Measurements from ENCODE around the gene DRG2. TPM values are rescaled to one million over a fixed set of nuclear protein-coding genes. Genes with fewer than 3 reads are reported as not detected.

Gene DRG2
- total RNA-seq, 1 experiment from 2014 or later: 52.0 TPM

GRCh38 chr17:18084256-18084655 lies 3.5 kb upstream of the DRG2 start:
- Histone ChIP-seq H2BK5ac (ENCODE audit: insufficient read length, low read length) (no peak overlapping the region), H4K91ac (ENCODE audit: insufficient read length, low read depth, low read length) (no peak overlapping the region), H4K5ac (ENCODE audit: insufficient read length, low read depth, low read length) (no peak overlapping the region), H2BK120ac (ENCODE audit: low read depth, low read length, poor library complexity, severe bottlenecking) (no peak overlapping the region), H3K4me1 (ENCODE audit: insufficient read depth, low read length) (no peaks in the 10 kb centered on the region), H3K9ac (ENCODE audit: extremely low read depth, insufficient read length, low read length) (no peak overlapping the region), H3K14ac (ENCODE audit: insufficient read depth, low read length) (no peak overlapping the region), H4K8ac (replicated peaks; ENCODE audit: insufficient read length, low read depth, low read length) (no peak overlapping the region), H3T11ph (ENCODE audit: low read length) (no peak overlapping the region), H3K9me3 (ENCODE audit: control insufficient read depth, low read depth, low read length) (no peaks in the 10 kb centered on the region), H4K20me1 (ENCODE audit: control insufficient read depth, insufficient read depth, insufficient read length) (no peaks in the 10 kb centered on the region), H2BK20ac (ENCODE audit: low read depth, low read length, poor library complexity, severe bottlenecking) (no peak overlapping the region), H2BK12ac (ENCODE audit: insufficient read length, low read depth, low read length) (no peak overlapping the region), H3K23ac (ENCODE audit: insufficient read length, low read depth, low read length) (no peak overlapping the region), H2BK15ac (ENCODE audit: low read depth, low read length) (no peak overlapping the region), H2AFZ (ENCODE audit: low read length) (no peak overlapping the region), H3K23me2 (ENCODE audit: insufficient read length, low read depth, low read length, poor library complexity, severe bottlenecking) (peaks cover 7% of the 10 kb centered on the region), H3K4ac (ENCODE audit: low read depth, low read length) (no peak overlapping the region), H3K79me1 (ENCODE audit: insufficient read depth, low read depth, low read length, poor library complexity, severe bottlenecking) (no peaks in the 10 kb centered on the region), H2AK5ac (ENCODE audit: insufficient read length, low read length) (no peak overlapping the region), H3K27ac (ENCODE audit: insufficient read length, low read depth, low read length) (no peak overlapping the region), H3K18ac (ENCODE audit: insufficient read length, low read depth, low read length) (no peak overlapping the region), H3K56ac (ENCODE audit: insufficient read length, low read depth, low read length) (no peak overlapping the region), H3K4me2 (ENCODE audit: insufficient read depth, insufficient read length, low read length) (no peak overlapping the region), H3K27me3 (ENCODE audit: insufficient read depth, low read length) (no peaks in the 10 kb centered on the region), H3K79me2 (ENCODE audit: insufficient read depth, low read length) (no peaks in the 10 kb centered on the region)
- Mint-ChIP-seq H3K4me3 (no peak overlapping the region; a peak in 1 of 5 replicates), H3K4me1 (peaks cover 9 to 15% of the 10 kb centered on the region in 2 experiments), H3K36me3 (ENCODE audit: insufficient read depth in 1 of 3, low read depth in 3 of 3) (peaks cover 0 to 2% (median 0%) of the 10 kb centered on the region in 3 experiments; a peak in 1 of 7 replicates), H3K27me3 (ENCODE audit: low read depth) (peaks cover 2% of the 10 kb centered on the region), H3K9me3 (no peaks in the 10 kb centered on the region), H3K27ac (no peak overlapping the region)
- no peak for TF ChIP-seq CTCF (conservative IDR thresholded peaks at IDR 0.05)
- no CpG with 5 or more reads among the region's 4 CpGs for WGBS (ENCODE audit: extremely low coverage, insufficient read length, low lambda C conversion rate)
- DNase-seq: no peak

All from H9 (cell line).